GM21367 (cell line): ENCODE results near the gene CRACDL.

Experiments
- ATAC-seq: cut with Tn5 transposase; IDR thresholded peaks from one replicate; pipeline ENCODE4 v1.9.1; 2021; ENCODE audit not compliant: unreplicated experiment

CRACDL gene

GRCh38 chr2:98935777-98936352 lies at the start of gene CRACDL:
Gene CRACDL (minus strand): TSS chr2:98936225. CDS start chr2:98846800, 89,425 bp downstream.
- no peak for ATAC-seq

DNA sequence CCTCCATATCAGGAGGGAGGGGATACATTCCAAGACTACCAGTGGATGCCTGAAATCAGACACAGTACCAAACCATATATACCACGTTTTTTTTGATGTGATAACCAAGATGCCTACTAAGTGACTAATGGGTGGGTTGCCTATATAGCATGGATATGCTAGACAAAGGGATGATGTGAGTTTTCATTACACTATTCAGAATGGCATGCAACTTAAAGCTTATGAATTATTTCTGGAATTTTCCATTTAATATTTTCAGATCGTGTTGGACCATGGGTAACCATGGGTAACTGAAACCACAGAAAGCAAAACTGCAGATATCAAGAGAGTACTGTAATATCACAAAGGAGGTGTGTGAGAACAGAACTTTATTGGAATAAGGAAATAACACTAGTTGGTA lies 39.6 kb upstream of the CRACDL start:
- ATAC-seq = no peak

GRCh38 chr2:98972582-98973167 lies 36.6 kb upstream of the CRACDL start:
- ATAC-seq = no peak

GRCh38 chr2:98959810-98960507 lies 23.9 kb upstream of the CRACDL start:
- ATAC-seq = no peak

GRCh38 chr2:98952966-98953365 lies 16.9 kb upstream of the CRACDL start:
- ATAC-seq = no peak

GRCh38 chr2:98948956-98949739 lies 13.1 kb upstream of the CRACDL start:
- no peak for ATAC-seq

GRCh38 chr2:98947554-98947953 lies 11.5 kb upstream of the CRACDL start:
- no peak for ATAC-seq

GRCh38 chr2:98946855-98947254 lies 10.8 kb upstream of the CRACDL start:
- ATAC-seq = no peak

DNA sequence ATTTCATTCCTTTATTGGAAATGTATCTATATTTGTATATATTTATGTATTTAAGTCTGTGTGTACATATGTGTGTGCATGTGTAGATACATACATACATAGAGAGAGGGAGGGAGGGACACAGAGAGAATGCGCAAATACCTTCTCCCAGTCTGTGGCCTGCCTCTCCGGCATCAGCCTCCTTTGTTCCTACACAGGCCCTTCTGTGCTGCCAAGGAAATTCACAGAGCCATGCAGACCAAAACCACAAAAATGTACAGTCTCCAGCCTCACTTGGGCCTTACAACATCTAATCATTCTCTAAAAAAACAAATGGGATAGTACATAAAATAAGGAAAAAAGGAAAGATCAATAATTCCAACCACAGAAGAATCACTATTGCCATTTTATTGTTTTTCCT lies 8.8 kb upstream of the CRACDL start:
- ATAC-seq = no peak

GRCh38 chr2:98940102-98940501 lies 4.1 kb upstream of the CRACDL start:
- ATAC-seq = no peak

GRCh38 chr2:98937906-98938305 lies 1.9 kb upstream of the CRACDL start:
- ATAC-seq = no peak

- ATAC-seq = no peak
Observed at GRCh38 chr2:98936353-98937351, 627 bp upstream of the CRACDL start.

GRCh38 chr2:98935111-98935770 lies 784 bp downstream of the CRACDL start:
- no peak for ATAC-seq

DNA sequence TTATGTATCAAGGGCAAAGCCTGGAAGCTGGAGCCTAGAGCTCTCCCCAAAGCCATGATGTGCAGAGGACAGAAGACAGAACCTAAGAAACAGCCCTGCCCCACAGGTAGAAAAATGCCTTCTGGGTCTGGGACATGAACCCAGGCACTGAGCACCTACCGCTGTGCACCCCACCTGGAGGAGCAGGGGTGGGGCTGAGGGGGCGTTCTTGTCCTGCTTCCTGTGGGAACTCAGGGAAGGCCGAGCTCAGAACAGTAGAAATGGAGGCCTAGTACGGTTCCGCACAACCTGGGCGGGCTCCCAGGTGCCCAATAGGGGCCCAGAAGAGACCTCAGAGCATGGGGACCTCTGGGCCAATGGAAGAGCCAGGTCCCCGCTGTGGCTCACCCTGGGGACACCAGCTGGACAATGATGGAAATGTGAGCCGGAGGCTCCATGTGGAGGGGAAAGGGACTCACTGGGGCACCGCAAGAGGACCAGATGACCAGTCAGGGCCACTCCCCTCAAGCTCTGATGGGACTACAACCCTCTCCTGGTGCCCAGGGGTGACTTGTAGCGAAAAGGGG lies 3.2 kb downstream of the CRACDL start:
- ATAC-seq = no peak

GRCh38 chr2:98932164-98932563 lies 3.9 kb downstream of the CRACDL start:
- no peak for ATAC-seq

DNA sequence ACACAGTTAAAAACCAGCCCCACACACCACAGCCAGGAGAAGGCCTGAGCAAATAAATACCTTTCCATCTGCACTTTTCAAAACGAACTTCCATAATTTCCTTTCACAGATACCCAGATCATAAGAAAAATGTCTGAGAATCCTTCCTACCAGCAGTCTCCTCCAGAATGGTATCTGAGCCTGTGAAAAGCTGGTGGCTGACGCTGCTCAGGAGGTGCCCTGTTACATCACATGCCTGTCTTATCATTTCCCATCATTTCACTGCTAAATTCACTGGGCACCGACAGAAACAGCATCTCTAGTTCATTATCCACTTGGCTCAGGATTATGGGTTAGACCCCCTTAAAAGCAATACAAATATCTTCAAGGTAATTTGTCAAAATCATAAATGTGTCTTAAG lies 4.4 kb downstream of the CRACDL start:
- ATAC-seq = no peak

GRCh38 chr2:98929920-98930319 lies 6.1 kb downstream of the CRACDL start:
- ATAC-seq = no peak

GRCh38 chr2:98928242-98928641 lies 7.8 kb downstream of the CRACDL start:
- no peak for ATAC-seq

GRCh38 chr2:98927027-98927426 lies 9.0 kb downstream of the CRACDL start:
- ATAC-seq = no peak

DNA sequence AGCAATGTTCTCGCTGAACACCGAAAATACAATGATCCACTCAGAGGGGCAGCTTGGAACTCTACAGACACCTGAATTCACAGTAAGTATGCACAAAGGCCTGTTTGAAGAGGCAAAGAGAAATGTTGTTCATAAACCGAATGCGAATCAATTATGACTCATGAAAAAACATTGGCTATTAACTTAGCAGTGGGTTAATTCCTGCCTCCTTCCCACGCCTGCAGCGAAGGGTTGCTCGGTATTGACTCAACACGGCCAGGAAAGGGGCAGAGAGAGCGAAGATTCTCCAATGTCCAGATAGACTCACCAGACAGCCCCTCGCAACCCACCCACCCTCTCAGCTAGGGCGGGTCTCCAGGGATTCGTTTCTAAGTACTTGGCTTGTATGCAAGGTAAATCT lies 9.4 kb downstream of the CRACDL start:
- no peak for ATAC-seq
